Mesendoderm (in vitro differentiated cells): ENCODE measurements around the gene CCDC43.
A peak's percentile ranks its signal among the peaks of the same experiment; 100 is the strongest.

Experiments used
- DNase-seq: peaks from one replicate; pipeline ENCODE4 v3.0.0; 2013
- H2AK5ac ChIP-seq: 2 replicates; pipeline ENCODE4 v1.6.1; 2013; ENCODE audit warnings: low read length, inconsistent platforms
- H2BK120ac ChIP-seq: 2 replicates; pipeline ENCODE4 v1.6.1; 2013; ENCODE audit warnings: low read depth, mild to moderate bottlenecking, low read length, moderate library complexity, mixed read lengths
- H2BK15ac ChIP-seq: replicated peaks from 2 replicates; pipeline ENCODE4 v1.6.1; 2013; ENCODE audit warnings: low read depth, mild to moderate bottlenecking, moderate library complexity
- H2BK5ac ChIP-seq: 2 replicates; pipeline ENCODE4 v1.6.1; 2013; ENCODE audit warnings: low read length, inconsistent platforms
- H3K18ac ChIP-seq: 2 replicates; pipeline ENCODE4 v1.6.1; 2013; ENCODE audit warnings: mild to moderate bottlenecking, low read length, mixed read lengths
- H3K23ac ChIP-seq: one replicate; pipeline ENCODE4 v1.6.1; 2013; ENCODE audit warnings: low read length
- H3K27ac ChIP-seq: 2 replicates; pipeline ENCODE4 v1.5.1; 2013; ENCODE audit warnings: low read depth, mild to moderate bottlenecking, inconsistent platforms, low read length, moderate library complexity
- H3K27me3 ChIP-seq: 2 replicates; pipeline ENCODE4 v1.6.1; 2013; ENCODE audit warnings: low read length, control low read depth, mild to moderate bottlenecking, inconsistent platforms; ENCODE audit not compliant: insufficient read depth, poor library complexity
- H3K36me3 ChIP-seq: 2 replicates; pipeline ENCODE4 v1.6.1; 2013; ENCODE audit warnings: low read length, inconsistent platforms; ENCODE audit not compliant: control insufficient read depth, insufficient read depth
- H3K4ac ChIP-seq: one replicate; pipeline ENCODE4 v1.6.1; 2013; ENCODE audit warnings: low read depth, mild to moderate bottlenecking, low read length, moderate library complexity
- H3K4me1 ChIP-seq: 2 replicates; pipeline ENCODE4 v1.6.1; 2013; ENCODE audit warnings: low read depth, low read length, inconsistent platforms; ENCODE audit not compliant: control insufficient read depth
- H3K4me2 ChIP-seq: 2 replicates; pipeline ENCODE4 v1.6.1; 2013; ENCODE audit warnings: low read length
- H3K4me3 ChIP-seq: 2 replicates; pipeline ENCODE4 v1.5.1; 2013; ENCODE audit warnings: mild to moderate bottlenecking, low read length
- H3K56ac ChIP-seq: one replicate; pipeline ENCODE4 v1.6.1; 2013; ENCODE audit warnings: low read length
- H3K79me1 ChIP-seq: 2 replicates; pipeline ENCODE4 v1.6.1; 2013; ENCODE audit warnings: low read length, inconsistent platforms
- H3K79me2 ChIP-seq: 2 replicates; pipeline ENCODE4 v1.6.1; 2013; ENCODE audit warnings: mild to moderate bottlenecking, low read length; ENCODE audit not compliant: control insufficient read depth, insufficient read depth
- H3K9ac ChIP-seq: 2 replicates; pipeline ENCODE4 v1.6.1; 2013; ENCODE audit warnings: low read length, inconsistent platforms
- H4K5ac ChIP-seq: one replicate; pipeline ENCODE4 v1.6.1; 2013; ENCODE audit warnings: low read length
- H4K8ac ChIP-seq: one replicate; pipeline ENCODE4 v1.6.1; 2013; ENCODE audit warnings: low read depth, mild to moderate bottlenecking, control low read depth, low read length, moderate library complexity
- WGBS: extraction: QIAGEN DNeasy Blood & Tissue Kit; methylation state at CpG from one replicate; pipeline ENCODE4 v1.1.7; 2013; ENCODE audit warnings: low lambda C conversion rate, missing lambda C conversion rate; ENCODE audit not compliant: insufficient coverage; ENCODE audit errors: extremely low coverage; 5-methylcytosine and 5-hydroxymethylcytosine counted together

CCDC43 gene

DNA sequence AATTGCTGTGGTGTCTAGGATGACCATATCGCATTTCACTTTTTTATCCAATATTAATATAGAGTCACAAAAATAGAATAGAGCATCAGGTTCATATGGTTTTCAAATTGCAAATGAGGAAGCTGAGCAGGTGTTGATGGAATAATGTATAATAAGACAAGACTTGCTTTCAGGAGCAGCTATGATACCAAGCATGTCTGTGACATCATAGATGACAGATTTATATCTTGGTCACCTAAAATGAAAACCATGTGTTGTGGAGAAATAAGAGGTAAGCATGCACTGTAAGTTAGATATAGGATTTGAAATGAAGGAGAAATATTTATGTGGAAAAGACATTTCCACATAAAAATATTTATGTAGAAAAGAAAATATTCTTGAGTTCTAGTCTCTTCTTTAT, 24.7 kb downstream of the CCDC43 start:
- H3K36me3 ChIP-seq: no peaks in the 10 kb centered on the region
- DNase-seq: no peak
- no peak overlapping the region for H3K4ac ChIP-seq
- no peak overlapping the region for H4K8ac ChIP-seq
- H2AK5ac ChIP-seq: no peak overlapping the region
- no peaks in the 10 kb centered on the region for H3K27me3 ChIP-seq
- H3K79me1 ChIP-seq: no peaks in the 10 kb centered on the region
- no CpG with 5 or more reads among the region's 1 CpG for WGBS
- no peak overlapping the region for H3K18ac ChIP-seq
- H3K4me2 ChIP-seq: no peak overlapping the region
- no peak overlapping the region for H3K27ac ChIP-seq
- H3K4me3 ChIP-seq: no peak overlapping the region
- no peak overlapping the region for H3K9ac ChIP-seq
- H3K4me1 ChIP-seq: no peaks in the 10 kb centered on the region
- H2BK5ac ChIP-seq: no peak overlapping the region
- H2BK15ac ChIP-seq: no peak overlapping the region
- H3K56ac ChIP-seq: no peak overlapping the region
- H3K23ac ChIP-seq: no peak overlapping the region
- no peaks in the 10 kb centered on the region for H3K79me2 ChIP-seq
- no peak overlapping the region for H2BK120ac ChIP-seq
- no peak overlapping the region for H4K5ac ChIP-seq

DNA sequence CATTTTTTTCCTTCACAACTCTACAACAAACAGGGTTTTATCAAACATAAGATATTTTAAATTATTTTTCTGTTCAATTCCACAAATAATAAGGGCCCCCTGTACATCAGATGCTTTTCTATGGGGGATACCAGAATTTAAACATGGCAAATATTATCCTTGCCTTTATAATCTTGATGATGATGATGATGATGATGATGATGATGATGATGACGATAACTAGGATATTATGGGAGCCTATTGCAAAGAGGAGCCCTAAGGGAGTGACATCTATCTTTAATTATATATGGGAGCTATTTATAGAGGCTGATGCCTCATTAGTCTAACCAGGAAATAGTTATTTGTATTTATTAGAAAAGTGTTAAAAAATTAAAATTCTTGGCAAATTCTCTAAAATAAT, 26.5 kb downstream of the CCDC43 start:
- H3K4ac ChIP-seq: no peak overlapping the region
- H2BK120ac ChIP-seq: no peak overlapping the region
- no peak overlapping the region for H3K23ac ChIP-seq
- H3K79me1 ChIP-seq: no peaks in the 10 kb centered on the region
- no peaks in the 10 kb centered on the region for H3K79me2 ChIP-seq
- WGBS: no CpG with 5 or more reads among the region's 1 CpG
- H2BK5ac ChIP-seq: no peak overlapping the region
- no peak overlapping the region for H4K8ac ChIP-seq
- H3K4me1 ChIP-seq: no peaks in the 10 kb centered on the region
- no peak overlapping the region for H4K5ac ChIP-seq
- H3K18ac ChIP-seq: no peak overlapping the region
- no peak for DNase-seq
- no peak overlapping the region for H2BK15ac ChIP-seq
- H3K56ac ChIP-seq: no peak overlapping the region
- H3K4me2 ChIP-seq: no peak overlapping the region
- H3K4me3 ChIP-seq: no peak overlapping the region
- H3K27me3 ChIP-seq: no peaks in the 10 kb centered on the region
- no peaks in the 10 kb centered on the region for H3K36me3 ChIP-seq
- no peak overlapping the region for H3K9ac ChIP-seq
- no peak overlapping the region for H3K27ac ChIP-seq
- no peak overlapping the region for H2AK5ac ChIP-seq

DNA sequence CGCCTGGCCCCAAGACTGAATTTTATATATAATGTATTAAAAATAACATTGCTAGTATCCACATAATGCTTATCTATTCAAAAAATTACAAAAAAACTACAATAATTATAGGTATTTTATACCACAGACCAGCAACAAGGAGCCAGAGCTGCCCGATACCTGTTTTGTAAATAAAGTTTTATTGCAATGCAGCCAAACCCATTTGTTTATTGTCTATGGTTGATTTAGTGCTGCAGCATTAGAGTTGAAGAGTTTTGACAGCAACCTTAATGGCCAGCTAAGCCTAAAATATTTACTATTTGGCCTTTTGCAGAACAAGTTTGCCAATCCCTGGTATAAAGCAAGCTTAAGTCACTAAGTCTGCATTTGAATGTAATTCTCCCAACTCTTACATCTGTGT, 27.7 kb downstream of the CCDC43 start:
- no peak overlapping the region for H3K9ac ChIP-seq
- H3K4me3 ChIP-seq: no peak overlapping the region
- DNase-seq: no peak
- no peak overlapping the region for H3K4ac ChIP-seq
- H3K4me1 ChIP-seq: no peaks in the 10 kb centered on the region
- no CpG with 5 or more reads among the region's 2 CpGs for WGBS
- H4K5ac ChIP-seq: no peak overlapping the region
- no peak overlapping the region for H3K18ac ChIP-seq
- H3K27me3 ChIP-seq: peaks cover 1% of the 10 kb centered on the region
- no peak overlapping the region for H2AK5ac ChIP-seq
- no peak overlapping the region for H2BK5ac ChIP-seq
- no peak overlapping the region for H3K4me2 ChIP-seq
- no peaks in the 10 kb centered on the region for H3K36me3 ChIP-seq
- no peaks in the 10 kb centered on the region for H3K79me2 ChIP-seq
- no peak overlapping the region for H2BK120ac ChIP-seq
- no peak overlapping the region for H2BK15ac ChIP-seq
- no peak overlapping the region for H4K8ac ChIP-seq
- H3K79me1 ChIP-seq: no peaks in the 10 kb centered on the region
- no peak overlapping the region for H3K23ac ChIP-seq
- no peak overlapping the region for H3K56ac ChIP-seq
- no peak overlapping the region for H3K27ac ChIP-seq

DNA sequence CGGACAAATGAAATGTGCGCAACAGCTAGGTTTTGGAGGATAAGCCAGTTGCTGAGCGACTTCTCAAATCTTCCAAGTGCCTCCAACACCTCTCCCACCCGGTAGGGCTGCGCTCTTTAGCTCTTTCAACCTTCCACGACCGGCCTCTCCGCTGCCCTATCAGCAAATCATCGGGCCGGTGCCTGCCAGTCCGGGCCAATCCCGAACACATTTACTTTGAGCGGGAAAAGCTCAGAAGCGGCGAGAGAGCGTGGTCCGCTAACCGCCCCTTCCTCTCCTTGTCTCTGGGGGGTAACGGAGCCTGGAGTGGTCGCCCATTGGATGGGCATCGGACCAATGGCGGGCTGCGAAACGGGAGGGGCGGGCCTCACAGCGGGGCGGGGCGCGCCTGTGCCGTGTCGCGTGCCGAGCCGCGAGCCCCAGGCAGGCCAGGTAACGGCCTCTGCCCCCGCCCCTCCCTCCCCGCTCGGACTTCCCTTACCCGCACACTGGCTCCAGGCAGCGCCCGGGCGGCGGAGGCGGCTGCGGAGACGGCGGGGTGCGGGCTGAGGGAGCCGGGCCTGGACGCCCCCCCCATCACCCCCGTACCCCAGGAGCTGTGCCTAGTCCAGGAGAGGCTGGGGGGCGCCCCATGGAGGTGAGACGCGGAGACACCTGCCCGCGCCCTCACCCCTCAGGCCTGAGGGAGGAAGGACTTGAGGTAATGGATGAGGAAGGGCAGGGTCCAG, 33.4 kb downstream of the CCDC43 start, which contains the start of gene MEIOC:
TSS of gene MEIOC (plus strand) at position 486 of the 728 bp plus-strand sequence. CDS start at position 632, 146 bp downstream.
- Histone ChIP-seq H3K27me3 (peaks cover 5% of the 10 kb centered on the region), H4K5ac (no peak within 1 kb of the TSS), H2BK5ac (no peak within 1 kb of the TSS), H3K79me2 (no peaks in the 10 kb centered on the region), H2BK120ac (no peak within 1 kb of the TSS), H3K79me1 (no peaks in the 10 kb centered on the region), H4K8ac (no peak within 1 kb of the TSS), H3K9ac (no peak within 1 kb of the TSS), H3K4ac (no peak within 1 kb of the TSS), H2BK15ac (no peak within 1 kb of the TSS), H3K4me2 (no peak within 1 kb of the TSS), H2AK5ac (no peak within 1 kb of the TSS), H3K4me1 (no peaks in the 10 kb centered on the region), H3K27ac (no peak within 1 kb of the TSS), H3K4me3 (no peak within 1 kb of the TSS), H3K18ac (no peak within 1 kb of the TSS), H3K23ac (no peak within 1 kb of the TSS), H3K56ac (peak within 1 kb of the TSS; percentile 49), H3K36me3 (no peaks in the 10 kb centered on the region)
- no CpG with 5 or more reads among the region's 57 CpGs for WGBS
- DNase-seq: peak; percentile 83

DNA sequence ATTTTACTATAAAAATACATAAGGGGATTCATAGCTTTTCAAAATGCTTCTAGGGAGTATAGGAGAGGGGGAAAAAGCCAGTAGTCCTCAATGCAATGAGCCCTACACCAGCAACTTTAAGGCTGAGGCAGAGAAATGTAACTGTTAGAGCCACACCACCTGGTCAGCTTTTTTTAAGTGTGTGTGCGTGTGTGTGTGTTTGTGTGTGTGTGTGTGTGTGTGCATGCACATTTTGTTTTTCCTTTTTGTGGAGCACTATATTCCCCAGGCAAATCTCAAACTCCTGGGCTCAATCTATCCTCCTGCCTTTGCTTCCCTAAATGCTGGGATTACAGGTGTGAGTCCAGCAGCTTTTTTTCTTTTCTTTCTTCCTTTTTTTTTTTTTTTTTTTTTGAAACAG, 35.6 kb downstream of the CCDC43 start:
- DNase-seq: no peak
- H2BK5ac ChIP-seq: no peak overlapping the region
- no peak overlapping the region for H3K4ac ChIP-seq
- H3K79me1 ChIP-seq: no peaks in the 10 kb centered on the region
- H4K8ac ChIP-seq: no peak overlapping the region
- H3K27ac ChIP-seq: no peak overlapping the region
- peaks cover 5% of the 10 kb centered on the region for H3K27me3 ChIP-seq
- no peak overlapping the region for H3K9ac ChIP-seq
- H3K18ac ChIP-seq: no peak overlapping the region
- no peaks in the 10 kb centered on the region for H3K4me1 ChIP-seq
- no peak overlapping the region for H3K23ac ChIP-seq
- H2AK5ac ChIP-seq: no peak overlapping the region
- H2BK15ac ChIP-seq: no peak overlapping the region
- no peak overlapping the region for H3K56ac ChIP-seq
- no peak overlapping the region for H4K5ac ChIP-seq
- no peak overlapping the region for H3K4me2 ChIP-seq
- no peaks in the 10 kb centered on the region for H3K79me2 ChIP-seq
- no peaks in the 10 kb centered on the region for H3K36me3 ChIP-seq
- H2BK120ac ChIP-seq: no peak overlapping the region
- no CpG with 5 or more reads among the region's 1 CpG for WGBS
- no peak overlapping the region for H3K4me3 ChIP-seq

DNA sequence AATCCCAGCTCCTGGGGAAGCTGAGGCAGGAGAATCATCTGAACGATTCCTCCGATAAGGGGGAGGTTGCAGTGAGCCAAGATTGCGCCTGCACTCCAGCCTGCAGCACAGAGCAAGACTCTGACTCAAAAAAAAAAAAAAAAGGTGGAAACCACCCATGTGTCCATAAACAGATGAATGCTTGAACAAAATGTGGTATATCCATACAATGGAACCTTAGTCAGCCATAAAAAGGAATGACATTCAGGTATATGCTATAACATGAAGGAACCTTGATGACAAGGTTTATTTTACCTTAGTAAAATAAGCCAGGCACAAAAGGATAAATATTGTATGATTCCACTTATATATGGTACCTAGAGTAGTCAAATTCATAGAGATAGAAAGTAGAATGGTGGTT, 36.2 kb downstream of the CCDC43 start:
- Histone ChIP-seq H2BK15ac (no peak overlapping the region), H3K27me3 (peaks cover 5% of the 10 kb centered on the region), H3K79me1 (no peaks in the 10 kb centered on the region), H2BK5ac (no peak overlapping the region), H3K27ac (no peak overlapping the region), H3K9ac (no peak overlapping the region), H4K8ac (no peak overlapping the region), H3K56ac (no peak overlapping the region), H3K4ac (no peak overlapping the region), H2AK5ac (no peak overlapping the region), H3K79me2 (no peaks in the 10 kb centered on the region), H2BK120ac (no peak overlapping the region), H3K4me2 (no peak overlapping the region), H3K36me3 (no peaks in the 10 kb centered on the region), H3K23ac (no peak overlapping the region), H3K4me3 (no peak overlapping the region), H4K5ac (no peak overlapping the region), H3K18ac (no peak overlapping the region), H3K4me1 (no peaks in the 10 kb centered on the region)
- DNase-seq: no peak
- no CpG with 5 or more reads among the region's 3 CpGs for WGBS
